GM23248 (cell line): ENCODE results near the gene ELAVL4. TPM values are rescaled to one million over a fixed set of nuclear protein-coding genes. Genes with fewer than 3 reads are reported as not detected.

Experiments
- DNase-seq: peaks from one replicate; pipeline ENCODE4 v3.0.0-alpha.2; 2015
- H2AFZ ChIP-seq: fragments of 200-600 bp; sonication (generic); 2 replicates; pipeline ENCODE4 v1.6.1; 2016; ENCODE audit warnings: antibody characterized with exemption
- H3F3A ChIP-seq: fragments of 200-600 bp; sonication (generic); 2 replicates; pipeline ENCODE4 v1.6.1; 2016; ENCODE audit warnings: mild to moderate bottlenecking, antibody characterized with exemption, mixed run types; ENCODE audit not compliant: insufficient read depth
- H3K27ac ChIP-seq: fragments of 200-600 bp; sonication (generic); 2 replicates; pipeline ENCODE4 v1.5.1; 2016; ENCODE audit warnings: mild to moderate bottlenecking
- H3K27me3 ChIP-seq: fragments of 200-600 bp; sonication (generic); replicated peaks from 2 replicates; pipeline ENCODE4 v1.6.1; 2016; ENCODE audit warnings: mild to moderate bottlenecking; ENCODE audit not compliant: insufficient read depth
- H3K36me3 ChIP-seq: fragments of 200-600 bp; sonication (generic); 2 replicates; pipeline ENCODE4 v1.6.1; 2016; ENCODE audit warnings: low read depth, mild to moderate bottlenecking
- H3K4me1 ChIP-seq: fragments of 200-600 bp; sonication (generic); 2 replicates; pipeline ENCODE4 v1.6.1; 2016; ENCODE audit warnings: mild to moderate bottlenecking; ENCODE audit not compliant: insufficient read depth
- H3K4me2 ChIP-seq: fragments of 200-600 bp; sonication (generic); one replicate; pipeline ENCODE4 v1.6.1; 2016; ENCODE audit warnings: mild to moderate bottlenecking; ENCODE audit not compliant: unreplicated experiment
- H3K4me3 ChIP-seq: fragments of 200-600 bp; sonication (generic); 2 replicates; pipeline ENCODE4 v1.5.1; 2016; ENCODE audit warnings: mild to moderate bottlenecking
- H3K79me2 ChIP-seq: fragments of 200-600 bp; sonication (generic); 2 replicates; pipeline ENCODE4 v1.6.1; 2016; ENCODE audit warnings: mild to moderate bottlenecking; ENCODE audit not compliant: insufficient read depth
- H3K9ac ChIP-seq: fragments of 200-600 bp; sonication (generic); 2 replicates; pipeline ENCODE4 v1.6.1; 2016; ENCODE audit warnings: mild to moderate bottlenecking
- H3K9me2 ChIP-seq: fragments of 200-600 bp; sonication (generic); 2 replicates; pipeline ENCODE4 v1.6.1; 2016; ENCODE audit warnings: mixed run types, mild to moderate bottlenecking, moderate library complexity; ENCODE audit not compliant: insufficient read depth
- H3K9me3 ChIP-seq: fragments of 200-600 bp; sonication (generic); one replicate; pipeline ENCODE4 v1.6.1; 2017; ENCODE audit warnings: low read depth
- H4K20me1 ChIP-seq: fragments of 200-600 bp; sonication (generic); 2 replicates; pipeline ENCODE4 v1.6.0; 2016; ENCODE audit not compliant: insufficient read depth
- EZH2 ChIP-seq: fragments of 200-600 bp; sonication (generic); IDR thresholded peaks from 2 replicates; pipeline ENCODE4 v1.6.1; 2018; ENCODE audit warnings: antibody characterized with exemption, mild to moderate bottlenecking; ENCODE audit not compliant: insufficient read depth, poor library complexity, severe bottlenecking
- EZH2phosphoT487 ChIP-seq: fragments of 200-600 bp; sonication (generic); IDR thresholded peaks from 2 replicates; pipeline ENCODE4 v1.6.1; 2018; ENCODE audit warnings: antibody characterized with exemption, moderate library complexity, mild to moderate bottlenecking, low read depth; ENCODE audit not compliant: insufficient read depth
- WGBS, 2 experiments: methylation state at CpG; one replicate each; pipeline ENCODE4 v1.1.6; 2015 to 2017; ENCODE audit warnings: low lambda C conversion rate in 2 of 2, low coverage in 1 of 2; ENCODE audit errors: missing lambda C conversion rate in 2 of 2; 5-methylcytosine and 5-hydroxymethylcytosine counted together
- in situ Hi-C: fragments of 300-500 bp; cut with MboI; formaldehyde crosslinking; loops from 2 replicates; pipeline ENCODE4 v1.15.0; 2020
- polyA plus RNA-seq: library from polyadenylated mRNA; unstranded; fragments of >200 nt; fragmentation: Nextera tagmentation; extraction: Ambion mirVana; gene quantifications from 2 replicates; pipeline ENCODE4 v1.2.1, GENCODE V29; 2016
- total RNA-seq: library from RNA; depleted of rRNA; stranded (reverse); fragments of >200 nt; shearing (Covaris generic); gene quantifications from 2 replicates; pipeline ENCODE4 v1.2.3, GENCODE V29; 2014

The ELAVL4 gene
- total and polyA plus RNA-seq, 2 experiments from 2014 or later, result 0.18 TPM; not detected in 1

- no peak overlapping the region for H3K4me2 ChIP-seq
- no peak overlapping the region for H3K9ac ChIP-seq
- no peak overlapping the region for H3K27ac ChIP-seq
- no peaks in the 10 kb centered on the region for H3K27me3 ChIP-seq
- H3K79me2 ChIP-seq, result no peaks in the 10 kb centered on the region
- H3K4me3 ChIP-seq, result no peak overlapping the region
- no peak overlapping the region for H2AFZ ChIP-seq
- H3K4me1 ChIP-seq, result no peaks in the 10 kb centered on the region
- no peaks in the 10 kb centered on the region for H3K36me3 ChIP-seq
- no peaks in the 10 kb centered on the region for H3F3A ChIP-seq
- H3K9me2 ChIP-seq, result no peaks in the 10 kb centered on the region
- H3K9me3 ChIP-seq, result no peaks in the 10 kb centered on the region
- TF ChIP-seq EZH2 (no peak), EZH2phosphoT487 (no peak)
- DNase-seq, result no peak
- in situ Hi-C loops, result no loop called here
- WGBS, 2 experiments, result 15 to 18% methylated on average over 7 of the region's 7 CpGs
- H4K20me1 ChIP-seq, result no peaks in the 10 kb centered on the region
Observed at GRCh38 chr1:50175719-50176639, 67.3 kb downstream of the ELAVL4 start.

GRCh38 chr1:50177994-50178393 lies 69.3 kb downstream of the ELAVL4 start:
- H3K27me3 ChIP-seq, result no peaks in the 10 kb centered on the region
- WGBS, 2 experiments, result 47 to 53% methylated on average over 6 of the region's 6 CpGs
- no peaks in the 10 kb centered on the region for H3K79me2 ChIP-seq
- no peaks in the 10 kb centered on the region for H3K9me2 ChIP-seq
- no peak overlapping the region for H3K9ac ChIP-seq
- H3K36me3 ChIP-seq, result no peaks in the 10 kb centered on the region
- H3K4me3 ChIP-seq, result no peak overlapping the region
- no peak for DNase-seq
- TF ChIP-seq EZH2phosphoT487, result no peak
- no peak for TF ChIP-seq EZH2
- in situ Hi-C loops, result no loop called here
- no peak overlapping the region for H2AFZ ChIP-seq
- H3K4me1 ChIP-seq, result no peaks in the 10 kb centered on the region
- H3F3A ChIP-seq, result no peaks in the 10 kb centered on the region
- H3K27ac ChIP-seq, result no peak overlapping the region
- no peaks in the 10 kb centered on the region for H4K20me1 ChIP-seq
- H3K4me2 ChIP-seq, result no peak overlapping the region
- H3K9me3 ChIP-seq, result no peaks in the 10 kb centered on the region

DNA sequence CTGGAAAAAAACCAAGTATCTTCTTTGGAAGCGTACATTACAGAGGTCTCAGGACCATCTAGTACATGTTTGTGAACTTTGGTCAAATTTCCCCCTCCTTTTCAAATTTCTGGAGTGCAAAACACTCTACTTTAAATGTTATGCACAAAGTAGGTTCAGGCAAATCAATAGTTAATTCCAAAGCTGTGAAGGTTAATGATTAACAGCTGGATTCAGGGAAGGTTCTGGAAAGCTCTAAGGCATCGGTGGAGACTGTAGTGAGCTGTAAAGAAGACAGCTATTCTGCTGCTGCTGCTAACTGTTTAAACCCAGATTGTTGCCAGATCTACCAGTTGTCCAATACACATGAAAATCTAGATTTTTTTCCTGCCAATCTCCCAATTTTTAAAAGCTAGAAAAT lies 70.9 kb downstream of the ELAVL4 start:
- Histone ChIP-seq H3K9ac (no peak overlapping the region), H3K4me3 (no peak overlapping the region), H3K9me2 (no peaks in the 10 kb centered on the region), H3K79me2 (no peaks in the 10 kb centered on the region), H3K36me3 (no peaks in the 10 kb centered on the region), H3K9me3 (no peaks in the 10 kb centered on the region), H2AFZ (no peak overlapping the region), H3K4me2 (no peak overlapping the region), H3K4me1 (no peaks in the 10 kb centered on the region), H3K27me3 (no peaks in the 10 kb centered on the region), H4K20me1 (no peaks in the 10 kb centered on the region), H3K27ac (no peak overlapping the region), H3F3A (no peaks in the 10 kb centered on the region)
- 6 to 18% methylated on average over 2 of the region's 2 CpGs for WGBS, 2 experiments
- TF ChIP-seq EZH2phosphoT487, result no peak
- TF ChIP-seq EZH2, result no peak
- in situ Hi-C loops, result no loop called here
- no peak for DNase-seq

DNA sequence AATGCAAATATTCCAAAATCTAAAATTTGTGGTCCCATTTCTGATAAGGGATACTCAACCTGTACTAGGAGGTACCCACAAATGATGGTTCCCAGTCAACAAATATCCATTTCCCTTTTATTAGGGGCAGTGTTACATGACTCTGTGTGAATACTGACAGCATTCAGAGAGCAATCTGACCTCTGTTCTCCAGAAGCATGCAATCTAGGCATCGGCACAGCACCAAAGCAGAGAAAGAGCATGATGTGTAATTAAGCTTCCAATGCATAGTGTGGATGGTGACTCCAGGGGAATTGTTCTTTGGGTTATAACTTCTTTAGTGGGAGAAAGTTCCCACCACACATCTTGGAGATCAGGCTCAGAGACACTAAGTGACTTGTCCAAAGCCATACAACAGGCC lies 71.6 kb downstream of the ELAVL4 start:
- Histone ChIP-seq H3K9me2 (no peaks in the 10 kb centered on the region), H3K27me3 (no peaks in the 10 kb centered on the region; the same call in 1 of the 2 replicates), H3K9ac (no peak overlapping the region), H3K27ac (no peak overlapping the region), H3K4me1 (no peaks in the 10 kb centered on the region), H3K36me3 (no peaks in the 10 kb centered on the region), H3K4me3 (no peak overlapping the region), H3F3A (no peaks in the 10 kb centered on the region), H2AFZ (no peak overlapping the region), H3K9me3 (no peaks in the 10 kb centered on the region), H3K79me2 (no peaks in the 10 kb centered on the region), H4K20me1 (no peaks in the 10 kb centered on the region), H3K4me2 (no peak overlapping the region)
- TF ChIP-seq EZH2 (no peak), EZH2phosphoT487 (no peak)
- DNase-seq, result no peak
- in situ Hi-C loops, result no loop called here
- WGBS, 2 experiments, result 48 to 50% methylated on average over 1 of the region's 1 CpG
